Brain microvascular endothelial cell (primary cell): ENCODE results near the gene DLGAP1.
A peak's percentile ranks its signal among the peaks of the same experiment; 100 is the strongest.

Experiments
- DNase-seq: peaks from one replicate; pipeline ENCODE4 v3.0.0-alpha.2; 2020
- H3K27ac ChIP-seq: fragments of 250-450 bp; sonication (Bioruptor Pico); 2 replicates; pipeline ENCODE4 v1.5.1; 2020; ENCODE audit warnings: mild to moderate bottlenecking, moderate library complexity
- H3K27me3 ChIP-seq: fragments of 250-450 bp; sonication (Bioruptor Pico); replicated peaks from 2 replicates; pipeline ENCODE4 v1.5.1; 2020; ENCODE audit warnings: mild to moderate bottlenecking
- H3K36me3 ChIP-seq: fragments of 250-450 bp; sonication (Bioruptor Pico); replicated peaks from 2 replicates; pipeline ENCODE4 v1.5.1; 2020; ENCODE audit warnings: mild to moderate bottlenecking
- H3K4me3 ChIP-seq: 2 replicates; pipeline ENCODE4 v1.5.1; 2011; ENCODE audit warnings: low read depth, mild to moderate bottlenecking, control low read depth, low read length, moderate library complexity
- in situ Hi-C: cut with HindIII; loops from 2 replicates; pipeline ENCODE4 v1.10.0; 2017; ENCODE audit warnings: low sequenced_read_pairs, low pct_ligation_motif_present
- TF ChIP-seq, protein P1 (sequence below): IDR thresholded peaks from 2 replicates; pipeline ENCODE4 v1.5.1; 2011; ENCODE audit warnings: low read depth, mild to moderate bottlenecking, moderate library complexity, low read length, control low read depth, inconsistent platforms; ENCODE audit errors: missing control alignments

Gene DLGAP1

DNA sequence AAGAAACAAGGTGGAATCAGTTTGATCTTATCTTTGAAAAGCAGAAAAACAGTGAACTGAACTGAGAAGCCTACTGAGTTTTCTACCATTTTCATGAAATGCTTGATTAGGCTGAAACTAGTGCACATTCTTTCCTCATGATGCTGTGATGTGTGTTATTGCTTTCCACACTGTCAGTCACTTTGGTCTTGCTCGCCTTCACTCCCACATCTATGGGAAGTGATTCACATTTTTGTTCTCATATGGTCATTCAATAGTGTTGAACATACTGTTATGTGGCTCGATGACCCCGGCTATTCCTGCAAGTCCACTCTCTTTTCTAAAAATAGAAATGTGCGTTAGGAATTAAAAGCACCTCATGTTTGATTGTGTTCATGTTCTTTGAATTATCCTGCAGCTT lies 875.4 kb downstream of the DLGAP1 start:
- peak; percentile 92 for DNase-seq
- TF ChIP-seq, protein P1, sequence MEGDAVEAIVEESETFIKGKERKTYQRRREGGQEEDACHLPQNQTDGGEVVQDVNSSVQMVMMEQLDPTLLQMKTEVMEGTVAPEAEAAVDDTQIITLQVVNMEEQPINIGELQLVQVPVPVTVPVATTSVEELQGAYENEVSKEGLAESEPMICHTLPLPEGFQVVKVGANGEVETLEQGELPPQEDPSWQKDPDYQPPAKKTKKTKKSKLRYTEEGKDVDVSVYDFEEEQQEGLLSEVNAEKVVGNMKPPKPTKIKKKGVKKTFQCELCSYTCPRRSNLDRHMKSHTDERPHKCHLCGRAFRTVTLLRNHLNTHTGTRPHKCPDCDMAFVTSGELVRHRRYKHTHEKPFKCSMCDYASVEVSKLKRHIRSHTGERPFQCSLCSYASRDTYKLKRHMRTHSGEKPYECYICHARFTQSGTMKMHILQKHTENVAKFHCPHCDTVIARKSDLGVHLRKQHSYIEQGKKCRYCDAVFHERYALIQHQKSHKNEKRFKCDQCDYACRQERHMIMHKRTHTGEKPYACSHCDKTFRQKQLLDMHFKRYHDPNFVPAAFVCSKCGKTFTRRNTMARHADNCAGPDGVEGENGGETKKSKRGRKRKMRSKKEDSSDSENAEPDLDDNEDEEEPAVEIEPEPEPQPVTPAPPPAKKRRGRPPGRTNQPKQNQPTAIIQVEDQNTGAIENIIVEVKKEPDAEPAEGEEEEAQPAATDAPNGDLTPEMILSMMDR: no peak
- in situ Hi-C loops: no loop called here
- H3K36me3 ChIP-seq: no peaks in the 10 kb centered on the region
- H3K4me3 ChIP-seq: no peak overlapping the region
- H3K27ac ChIP-seq: peak overlapping the region; percentile 77
- no peaks in the 10 kb centered on the region for H3K27me3 ChIP-seq

- DNase-seq: no peak
- Histone ChIP-seq H3K27ac (no peak overlapping the region), H3K27me3 (no peaks in the 10 kb centered on the region), H3K36me3 (no peaks in the 10 kb centered on the region), H3K4me3 (no peak overlapping the region)
- TF ChIP-seq, protein P1: no peak
- in situ Hi-C loops: no loop called here
Observed at GRCh38 chr18:3578621-3579020, 876.5 kb downstream of the DLGAP1 start.

- Histone ChIP-seq H3K27me3 (no peaks in the 10 kb centered on the region), H3K27ac (no peak overlapping the region), H3K36me3 (no peaks in the 10 kb centered on the region), H3K4me3 (no peak overlapping the region)
- in situ Hi-C loops: no loop called here
- DNase-seq: no peak
- TF ChIP-seq, protein P1: no peak
Observed at GRCh38 chr18:3577281-3577855, 877.7 kb downstream of the DLGAP1 start.

DNA sequence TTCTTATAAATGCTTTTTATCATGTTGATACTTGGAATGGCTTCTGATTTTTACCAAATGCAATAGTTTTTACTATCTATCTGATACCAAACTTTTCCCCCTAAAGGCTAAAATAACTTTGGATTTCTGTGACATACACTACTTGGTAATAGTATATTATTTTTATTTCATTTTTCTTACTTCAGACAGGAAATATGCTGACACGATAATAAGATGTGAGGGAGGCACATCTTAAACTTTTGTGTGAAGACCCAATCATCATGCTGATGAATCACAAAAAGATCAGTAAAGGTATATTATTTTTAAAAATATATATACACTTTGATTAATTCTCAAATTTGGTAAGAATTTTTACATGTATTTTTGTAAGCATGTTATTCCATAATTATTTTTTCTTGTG lies 882.3 kb downstream of the DLGAP1 start:
- Histone ChIP-seq H3K4me3 (no peak overlapping the region), H3K36me3 (no peaks in the 10 kb centered on the region), H3K27ac (no peak overlapping the region), H3K27me3 (no peaks in the 10 kb centered on the region)
- in situ Hi-C loops: no loop called here
- TF ChIP-seq, protein P1: no peak
- no peak for DNase-seq

DNA sequence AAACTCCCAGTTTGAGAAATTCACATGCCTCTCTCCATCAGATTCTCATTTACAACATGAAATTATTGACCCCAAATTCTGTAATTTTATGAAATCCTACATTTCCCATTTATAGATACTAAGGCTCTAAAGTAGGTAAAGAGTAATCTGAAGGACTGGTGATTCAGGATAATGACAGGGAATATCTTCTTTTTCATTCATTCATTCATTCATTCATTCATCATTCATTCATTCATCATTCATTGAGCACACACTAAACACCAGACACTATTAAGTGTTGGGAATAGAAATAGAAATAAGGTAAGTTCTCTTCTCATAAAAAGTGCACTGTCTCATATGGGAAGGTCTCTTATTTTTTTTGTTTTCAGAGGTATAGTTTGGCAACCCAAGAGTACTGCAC lies 888.3 kb downstream of the DLGAP1 start:
- no peak overlapping the region for H3K27ac ChIP-seq
- no peaks in the 10 kb centered on the region for H3K36me3 ChIP-seq
- no peak for DNase-seq
- in situ Hi-C loops: no loop called here
- no peak overlapping the region for H3K4me3 ChIP-seq
- H3K27me3 ChIP-seq: no peaks in the 10 kb centered on the region
- TF ChIP-seq, protein P1: no peak

DNA sequence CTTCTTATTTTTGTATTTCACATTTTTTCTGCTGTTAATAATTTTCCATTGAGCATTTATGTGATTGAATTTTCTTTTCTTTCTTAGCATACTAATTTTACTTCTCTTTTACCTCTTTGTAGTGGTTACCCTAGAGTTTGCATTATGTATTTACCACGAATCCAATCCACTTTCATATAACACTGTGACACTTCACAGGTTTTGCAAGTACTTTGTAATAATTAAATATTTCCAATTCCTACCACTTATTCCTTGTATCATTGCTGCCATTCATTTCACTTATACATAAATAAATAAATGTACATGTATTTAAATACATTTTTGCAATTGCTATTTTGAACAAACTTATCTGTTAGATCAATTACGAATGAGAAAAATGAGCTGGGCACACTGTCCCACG lies 894.4 kb downstream of the DLGAP1 start:
- Histone ChIP-seq H3K27me3 (no peaks in the 10 kb centered on the region), H3K4me3 (no peak overlapping the region), H3K27ac (no peak overlapping the region), H3K36me3 (no peaks in the 10 kb centered on the region)
- in situ Hi-C loops: no loop called here
- no peak for DNase-seq
- TF ChIP-seq, protein P1: no peak
